B cell (primary cell): Measurements from ENCODE around the gene RGS1. TPM values are rescaled to one million over a fixed set of nuclear protein-coding genes. Genes with fewer than 3 reads are reported as not detected.

Experiments used
- ATAC-seq: fragments of 200-7000 bp; cut with Tn5 transposase; one replicate; pipeline ENCODE4 v1.10.0; 2021; ENCODE audit warnings: low read depth, mild to moderate bottlenecking, moderate number of reproducible peaks, moderate library complexity
- CTCF ChIA-PET: fragments of 350-600 bp; sonication (Branson Sonifier 250); formaldehyde crosslinking; loops from one replicate; lab custom pipeline; 2021; ENCODE audit warnings: antibody characterized with exemption, inconsistent platforms; lab: Charles Lee
- POLR2A ChIA-PET: fragments of 350-600 bp; sonication (Branson Sonifier 250); formaldehyde crosslinking; loops from one replicate; lab custom pipeline; 2021; ENCODE audit warnings: antibody characterized with exemption; lab: Charles Lee
- DNase-seq: peaks from one replicate; pipeline ENCODE4 v3.0.0; 2013
- H2AFZ ChIP-seq: 2 replicates; pipeline ENCODE4 v1.6.1; 2012; ENCODE audit warnings: mild to moderate bottlenecking, low read depth, low read length; ENCODE audit not compliant: insufficient read depth, poor library complexity, severe bottlenecking
- H3K27ac ChIP-seq, 2 donors: 1 replicate in 1 of 2; 2 replicates in 1 of 2; pipeline ENCODE4 v1.5.1; 2012 to 2013; ENCODE audit warnings: low read length in 2 of 2, mild to moderate bottlenecking in 2 of 2, moderate library complexity in 1 of 2
- H3K27me3 ChIP-seq, 4 experiments: fragments of 200-600 bp in 1 of 4; sonication (generic) in 1 of 4; replicated peaks in 1 of 4; 1 replicate in 2 of 4; 2 replicates in 2 of 4; pipeline versions ENCODE4 v1.6.1 to v1.7.0; 2013 to 2016; ENCODE audit warnings: low read length in 3 of 4, mild to moderate bottlenecking in 2 of 4, mixed read lengths in 1 of 4, moderate library complexity in 1 of 4; ENCODE audit not compliant: insufficient read depth in 4 of 4, control insufficient read depth in 3 of 4; ENCODE audit errors: control extremely low read depth in 1 of 4
- H3K36me3 ChIP-seq, 2 experiments: replicated peaks in 1 of 2; 1 replicate in 1 of 2; 2 replicates in 1 of 2; pipeline versions ENCODE4 v1.6.1 to v1.7.1; 2013; ENCODE audit warnings: low read length in 1 of 2; ENCODE audit not compliant: insufficient read depth in 2 of 2, control insufficient read depth in 1 of 2; ENCODE audit errors: control extremely low read depth in 1 of 2, extremely low read depth in 1 of 2
- H3K4me1 ChIP-seq, 2 donors: fragments of 200-600 bp in 1 of 2; sonication (generic) in 1 of 2; 1 replicate in 1 of 2; 2 replicates in 1 of 2; pipeline versions ENCODE4 v1.5.1 to v1.6.1; 2013 to 2017; ENCODE audit warnings: low read length in 2 of 2; ENCODE audit not compliant: control insufficient read depth in 2 of 2, insufficient read depth in 2 of 2
- H3K4me2 ChIP-seq: replicated peaks from 2 replicates; pipeline ENCODE3; 2012; ENCODE audit warnings: mild to moderate bottlenecking, low read depth, low read length; ENCODE audit not compliant: poor library complexity, severe bottlenecking
- H3K4me3 ChIP-seq, 5 experiments: fragments of 200-600 bp in 1 of 5; sonication (generic) in 1 of 5; 1 replicate in 3 of 5; 2 replicates in 2 of 5; pipeline versions ENCODE4 v1.5.1 to v1.7.0; 2011 to 2016; ENCODE audit warnings: low read length in 4 of 5, mild to moderate bottlenecking in 4 of 5, low read depth in 2 of 5, control low read depth in 1 of 5, moderate library complexity in 1 of 5; ENCODE audit not compliant: insufficient read depth in 1 of 5; ENCODE audit errors: control extremely low read depth in 1 of 5, extremely low read depth in 1 of 5
- H3K79me2 ChIP-seq: fragments of 200-600 bp; sonication (generic); one replicate; pipeline ENCODE4 v1.6.0; 2016; ENCODE audit warnings: low read length; ENCODE audit not compliant: control insufficient read depth, insufficient read depth
- H3K9ac ChIP-seq: fragments of 200-600 bp; sonication (generic); 2 replicates; pipeline ENCODE4 v1.6.1; 2017; ENCODE audit warnings: mild to moderate bottlenecking, low read length, moderate library complexity
- H3K9me3 ChIP-seq, 3 donors: one replicate each; pipeline versions ENCODE4 v1.6.1 to v1.7.1; 2013; ENCODE audit warnings: low read length in 2 of 3; ENCODE audit not compliant: control insufficient read depth in 2 of 3, insufficient read depth in 1 of 3; ENCODE audit errors: control extremely low read depth in 1 of 3
- H4K20me1 ChIP-seq: 2 replicates; pipeline ENCODE4 v1.6.0; 2012; ENCODE audit warnings: mild to moderate bottlenecking, low read length; ENCODE audit not compliant: insufficient read depth, control insufficient read depth, poor library complexity, severe bottlenecking
- H3K27ac Mint-ChIP-seq: one replicate; pipeline ENCODE4 v1.8.0; 2021; ENCODE audit warnings: mixed read lengths
- H3K27me3 Mint-ChIP-seq: one replicate; pipeline ENCODE4 v1.8.0; 2021; ENCODE audit warnings: mixed read lengths
- H3K4me1 Mint-ChIP-seq: one replicate; pipeline ENCODE4 v1.8.0; 2021; ENCODE audit warnings: mixed read lengths
- H3K4me3 Mint-ChIP-seq: one replicate; pipeline ENCODE4 v1.8.0; 2021; ENCODE audit warnings: mixed read lengths
- H3K9me3 Mint-ChIP-seq: one replicate; pipeline ENCODE4 v1.8.0; 2022; ENCODE audit warnings: mixed read lengths; ENCODE audit not compliant: insufficient read depth
- EZH2 ChIP-seq: IDR thresholded peaks from 2 replicates; pipeline ENCODE4 v1.6.1; 2012; ENCODE audit warnings: borderline replicate concordance, low read depth, mild to moderate bottlenecking, moderate library complexity, low read length; ENCODE audit not compliant: insufficient read depth, poor library complexity, severe bottlenecking
- WGBS: methylation state at CpG from one replicate; pipeline ENCODE4 v1.1.5; 2013; ENCODE audit warnings: missing lambda C conversion rate; ENCODE audit not compliant: insufficient coverage; 5-methylcytosine and 5-hydroxymethylcytosine counted together
- intact Hi-C: fragments of 100-400 bp; cut with micrococcal nuclease; formaldehyde crosslinking; loops from one replicate; pipeline ENCODE4 v1.10.0; 2022
- polyA plus RNA-seq: library from polyadenylated mRNA; depleted of rRNA; stranded (reverse); fragments of >200 nt; gene quantifications from 2 replicates; pipeline ENCODE4 v1.2.3, GENCODE V29; 2012
- total RNA-seq, 2 donors: library from RNA; stranded (reverse); fragments of 120-200 nt in 1 of 2; gene quantifications; 1 replicate in 1 of 2; 2 replicates in 1 of 2; pipeline versions ENCODE4 v1.2.3 to v1.2.4, GENCODE V29; 2013 to 2022
- TF ChIP-seq, protein P1 (sequence below): fragments of 200-600 bp; IDR thresholded peaks from one replicate; pipeline ENCODE4 v1.8.0; 2022; ENCODE audit warnings: antibody characterized with exemption, mild to moderate bottlenecking

The RGS1 gene
- total and polyA plus RNA-seq, 2 donors (not counting 1 experiment from before 2014, with no cell fraction given) = 154 to 180 TPM

DNA sequence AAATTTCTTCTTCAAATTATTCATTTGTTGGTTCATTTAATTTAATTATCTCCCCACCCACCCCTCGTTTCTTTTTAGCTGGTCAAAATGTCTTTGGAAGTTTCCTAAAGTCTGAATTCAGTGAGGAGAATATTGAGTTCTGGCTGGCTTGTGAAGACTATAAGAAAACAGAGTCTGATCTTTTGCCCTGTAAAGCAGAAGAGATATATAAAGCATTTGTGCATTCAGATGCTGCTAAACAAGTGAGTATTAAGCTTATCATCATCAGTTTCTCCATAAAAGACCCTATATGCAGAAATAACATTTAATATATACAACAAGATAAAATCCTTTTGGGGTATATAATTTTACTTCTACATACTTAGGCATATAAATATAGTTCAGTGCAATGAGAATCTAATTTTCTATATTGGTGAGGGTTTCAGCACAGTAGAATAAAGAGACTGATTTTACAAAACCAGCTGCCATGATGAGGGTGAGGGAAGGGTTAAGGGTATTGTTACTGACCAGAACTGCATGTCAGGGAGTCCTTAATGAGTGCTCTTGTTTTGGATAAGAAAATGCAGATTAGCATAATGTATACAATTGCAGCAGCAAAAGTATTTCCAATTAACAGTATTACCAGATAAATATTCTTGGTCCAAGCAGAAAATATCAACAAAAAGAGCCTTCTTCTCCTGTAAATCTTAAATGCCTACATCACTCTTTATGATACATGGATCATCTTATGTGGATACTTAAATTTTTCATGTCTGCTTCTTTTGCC, 2.8 kb downstream of the RGS1 start:
- Histone ChIP-seq H2AFZ (no peak overlapping the region), H3K4me3 (no peak overlapping the region), H4K20me1 (no peaks in the 10 kb centered on the region), H3K9ac (no peak overlapping the region), H3K36me3 (no peaks in the 10 kb centered on the region), H3K4me2 (no peak overlapping the region), H3K27me3 (peaks cover 0 to 5% (median 0%) of the 10 kb centered on the region in 4 experiments), H3K27ac (no peak overlapping the region), H3K79me2 (no peaks in the 10 kb centered on the region), H3K4me1 (peaks cover 14 to 17% of the 10 kb centered on the region in 2 donors), H3K9me3 (no peaks in the 10 kb centered on the region)
- Mint-ChIP-seq H3K4me1 (peaks cover 55% of the 10 kb centered on the region), H3K4me3 (peak overlapping the region; percentile 93), H3K9me3 (no peaks in the 10 kb centered on the region), H3K27ac (no peak overlapping the region), H3K27me3 (no peaks in the 10 kb centered on the region)
- DNase-seq (no peak), ATAC-seq (no peak)
- intact Hi-C loops = no loop called here
- WGBS = no CpG with 5 or more reads among the region's 1 CpG
- TF ChIP-seq, protein P1, sequence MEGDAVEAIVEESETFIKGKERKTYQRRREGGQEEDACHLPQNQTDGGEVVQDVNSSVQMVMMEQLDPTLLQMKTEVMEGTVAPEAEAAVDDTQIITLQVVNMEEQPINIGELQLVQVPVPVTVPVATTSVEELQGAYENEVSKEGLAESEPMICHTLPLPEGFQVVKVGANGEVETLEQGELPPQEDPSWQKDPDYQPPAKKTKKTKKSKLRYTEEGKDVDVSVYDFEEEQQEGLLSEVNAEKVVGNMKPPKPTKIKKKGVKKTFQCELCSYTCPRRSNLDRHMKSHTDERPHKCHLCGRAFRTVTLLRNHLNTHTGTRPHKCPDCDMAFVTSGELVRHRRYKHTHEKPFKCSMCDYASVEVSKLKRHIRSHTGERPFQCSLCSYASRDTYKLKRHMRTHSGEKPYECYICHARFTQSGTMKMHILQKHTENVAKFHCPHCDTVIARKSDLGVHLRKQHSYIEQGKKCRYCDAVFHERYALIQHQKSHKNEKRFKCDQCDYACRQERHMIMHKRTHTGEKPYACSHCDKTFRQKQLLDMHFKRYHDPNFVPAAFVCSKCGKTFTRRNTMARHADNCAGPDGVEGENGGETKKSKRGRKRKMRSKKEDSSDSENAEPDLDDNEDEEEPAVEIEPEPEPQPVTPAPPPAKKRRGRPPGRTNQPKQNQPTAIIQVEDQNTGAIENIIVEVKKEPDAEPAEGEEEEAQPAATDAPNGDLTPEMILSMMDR = no peak
- TF ChIP-seq EZH2 = no peak
- ChIA-PET CTCF (interaction anchor here (0.7 to 12.5 kb wide), 13 partner anchors 13 to 229 kb away, joined by 3 to 188 read pairs (median 7); no protein-coding TSS in a partner anchor), POLR2A (interaction anchor here (0.7 to 1.2 kb wide), 2 partner anchors 11 to 62 kb away, joined by 3 to 4 read pairs; no protein-coding TSS in a partner anchor)
